K562 (cell line): ENCODE results near the gene CAMK1D. TPM values are rescaled to one million over a fixed set of nuclear protein-coding genes. Genes with fewer than 3 reads are reported as not detected.

ENCODE experiments used
- ATAC-seq: fragments of 200-7000 bp; cut with Tn5 transposase; 3 replicates; pipeline ENCODE4 v1.9.1; 2020; ENCODE audit warnings: moderate library complexity
- BruUV-seq: library from RNA; stranded (reverse); fragments of 400-500 nt; replicated peaks from 2 replicates; lab custom pipeline; 2021; lab: Mats Ljungman, UMichigan
- CTCF ChIA-PET: fragments of 300-600 bp; formaldehyde crosslinking; extraction: SDS; loops from one replicate; lab custom pipeline; 2021; ENCODE audit warnings: low intra/inter-chr PET ratio; lab: Yijun Ruan, JAX
- POLR2A ChIA-PET: fragments of 300-600, 350-650 bp; sonication (Branson Sonifier 250); formaldehyde crosslinking; extraction: SDS; loops from one replicate; lab custom pipeline; 2021; ENCODE audit warnings: antibody characterized with exemption, inconsistent platforms; lab: Yijun Ruan, JAX
- DNase-seq, 4 experiments: peaks; one replicate each; pipeline versions ENCODE4 v3.0.0 to v3.0.0-alpha.2; 2011 to 2018; ENCODE audit warnings: low spot score in 3 of 4, mixed read lengths in 3 of 4; ENCODE audit errors: extremely low read depth in 1 of 4
- FAIRE-seq: peaks from 2 replicates; lab custom pipeline; 2011; peaks lifted over from hg19 to GRCh38; lab: Jason Lieb, UNC
- H2AFZ ChIP-seq: 2 replicates; pipeline ENCODE4 v1.6.0; 2011; ENCODE audit warnings: low read depth, low read length, control low read depth, inconsistent platforms
- H3K27ac ChIP-seq: fragments of 200-600 bp; 3 replicates; pipeline ENCODE4 v1.8.0; 2011; ENCODE audit warnings: low read depth, mild to moderate bottlenecking, control low read depth, inconsistent platforms, low read length, moderate library complexity, mixed read lengths; ENCODE audit errors: extremely low read depth
- H3K27me3 ChIP-seq, 2 experiments: fragments of 300-600 bp in 1 of 2; 2 replicates in 1 of 2; 3 replicates in 1 of 2; pipeline versions ENCODE4 v1.6.0 to v1.8.0; 2011; ENCODE audit warnings: inconsistent platforms in 2 of 2, low read length in 2 of 2, mild to moderate bottlenecking in 1 of 2, mixed read lengths in 1 of 2, moderate library complexity in 1 of 2; ENCODE audit not compliant: control insufficient read depth in 2 of 2, insufficient read depth in 2 of 2
- H3K36me3 ChIP-seq: fragments of 300-600 bp; 3 replicates; pipeline ENCODE4 v1.8.0; 2011; ENCODE audit warnings: mild to moderate bottlenecking, low read length, inconsistent platforms; ENCODE audit not compliant: control insufficient read depth, insufficient read depth
- H3K4me1 ChIP-seq, 2 experiments: fragments of 200-600 bp in 1 of 2; replicated peaks in 1 of 2; 2 replicates in 1 of 2; 3 replicates in 1 of 2; pipeline versions ENCODE4 v1.5.1 to v1.8.0; 2011; ENCODE audit warnings: inconsistent platforms in 2 of 2, low read length in 2 of 2, mild to moderate bottlenecking in 1 of 2, mixed read lengths in 1 of 2, moderate library complexity in 1 of 2; ENCODE audit not compliant: control insufficient read depth in 2 of 2, insufficient read depth in 2 of 2
- H3K4me2 ChIP-seq: 2 replicates; pipeline ENCODE4 v1.6.1; 2011; ENCODE audit warnings: low read length, control low read depth, inconsistent platforms, mixed read lengths; ENCODE audit not compliant: insufficient read depth
- H3K4me3 ChIP-seq: fragments of 200-600 bp; sonication (generic), shearing (Covaris generic); 2 replicates; pipeline ENCODE4 v1.5.1; 2016; ENCODE audit warnings: control low read depth, inconsistent platforms
- H3K79me2 ChIP-seq: fragments of 200-600 bp; 3 replicates; pipeline ENCODE4 v1.8.0; 2011; ENCODE audit warnings: low read length, inconsistent platforms; ENCODE audit not compliant: control insufficient read depth, insufficient read depth
- H3K9ac ChIP-seq, 2 experiments: 2 replicates each; pipeline versions ENCODE4 v1.6.0 to v1.6.1; 2011; ENCODE audit warnings: low read depth in 2 of 2, low read length in 2 of 2, control low read depth in 1 of 2, inconsistent platforms in 1 of 2, mild to moderate bottlenecking in 1 of 2, mixed read lengths in 1 of 2; ENCODE audit not compliant: insufficient read depth in 1 of 2
- H3K9me1 ChIP-seq: one replicate; pipeline ENCODE4 v1.6.0; 2011; ENCODE audit warnings: inconsistent platforms, mild to moderate bottlenecking, low read length, moderate library complexity; ENCODE audit not compliant: control insufficient read depth, insufficient read depth
- H3K9me3 ChIP-seq: replicated peaks from 2 replicates; pipeline ENCODE4 v1.5.1; 2011; ENCODE audit warnings: low read depth, low read length, inconsistent platforms; ENCODE audit not compliant: control insufficient read depth, insufficient read depth
- H4K20me1 ChIP-seq: replicated peaks from 2 replicates; pipeline ENCODE4 v1.6.1; 2011; ENCODE audit warnings: low read length, inconsistent platforms, mixed read lengths; ENCODE audit not compliant: control insufficient read depth, insufficient read depth
- ADNP ChIP-seq: fragments of 200-800 bp; sonication (Bioruptor generic); IDR thresholded peaks from 2 replicates; pipeline ENCODE4 v1.6.1; 2016; ENCODE audit warnings: missing genetic modification characterization, missing compliant biosample characterization
- E2F5 ChIP-seq: sonication (generic); formaldehyde crosslinking; IDR thresholded peaks from 2 replicates; pipeline ENCODE4 v1.8.0; 2022; ENCODE audit warnings: mild to moderate bottlenecking, missing genetic modification reagents
- EHMT2 ChIP-seq: fragments of 450-650 bp; IDR thresholded peaks from 2 replicates; pipeline ENCODE4 v1.6.1; 2018; ENCODE audit warnings: antibody characterized with exemption
- ETV1 ChIP-seq: fragments of 450-650 bp; conservative IDR thresholded peaks from 2 replicates; pipeline ENCODE4 v1.6.1; 2016; ENCODE audit warnings: missing genetic modification characterization, control low read depth, low read depth, missing compliant biosample characterization
- FIP1L1 ChIP-seq: fragments of 200-400 bp; formaldehyde crosslinking; IDR thresholded peaks from 2 replicates; pipeline ENCODE4 v1.6.1; 2018; ENCODE audit warnings: mild to moderate bottlenecking, low read depth, low read length; ENCODE audit not compliant: poor library complexity, severe bottlenecking
- FOXM1 ChIP-seq, 2 experiments: fragments of 450-650 bp in 1 of 2; sonication (generic) in 1 of 2; formaldehyde crosslinking in 1 of 2; IDR thresholded peaks; 2 replicates each; pipeline versions ENCODE4 v1.6.1 to v1.9.0; 2017 to 2022; ENCODE audit warnings: low read depth in 2 of 2, mild to moderate bottlenecking in 2 of 2, missing genetic modification reagents in 1 of 2, moderate library complexity in 1 of 2
- NEUROD1 ChIP-seq: fragments of 150-350 bp; IDR thresholded peaks from 2 replicates; pipeline ENCODE4 v1.6.1; 2014; ENCODE audit warnings: borderline replicate concordance, low read length, low read depth; ENCODE audit not compliant: partially characterized antibody
- NRF1 ChIP-seq, 2 experiments: fragments of 450-650 bp; IDR thresholded peaks in 1 of 2; conservative IDR thresholded peaks in 1 of 2; 2 replicates each; pipeline ENCODE4 v1.6.1; 2014; ENCODE audit warnings: mild to moderate bottlenecking in 2 of 2
- PRMT5 ChIP-seq: sonication (generic); formaldehyde crosslinking; IDR thresholded peaks from 2 replicates; pipeline ENCODE4 v1.5.0; 2020; ENCODE audit warnings: missing genetic modification reagents
- THRAP3 ChIP-seq: fragments of 450-650 bp; IDR thresholded peaks from 2 replicates; pipeline ENCODE4 v1.6.1; 2016; ENCODE audit warnings: mild to moderate bottlenecking, inconsistent platforms, borderline replicate concordance
- ZBED1 ChIP-seq: IDR thresholded peaks from 2 replicates; pipeline ENCODE4 v1.6.1; 2014
- ZKSCAN1 ChIP-seq: fragments of 150-350 bp; IDR thresholded peaks from 2 replicates; pipeline ENCODE4 v1.6.1; 2016; ENCODE audit warnings: low read depth, low read length
- ZNF274 ChIP-seq: IDR thresholded peaks from 2 replicates; pipeline ENCODE4 v1.6.1; 2011; ENCODE audit warnings: low read depth, mild to moderate bottlenecking, low read length, moderate library complexity, borderline replicate concordance
- ZNF280A ChIP-seq: fragments of 450-650 bp; IDR thresholded peaks from 2 replicates; pipeline ENCODE4 v1.6.1; 2018; ENCODE audit warnings: mild to moderate bottlenecking, low read depth; ENCODE audit not compliant: partially characterized antibody
- ZNF395 ChIP-seq: fragments of 200-800 bp; sonication (Bioruptor generic); IDR thresholded peaks from 2 replicates; pipeline ENCODE4 v1.6.1; 2017; ENCODE audit warnings: missing genetic modification characterization, missing compliant biosample characterization
- WGBS: fragments of 100-300 bp; shearing (Covaris generic); methylation state at CpG from one replicate; pipeline ENCODE4 v1.1.6; 2016; ENCODE audit warnings: low coverage, mixed read lengths; ENCODE audit not compliant: insufficient coverage; ENCODE audit errors: missing lambda C conversion rate; 5-methylcytosine and 5-hydroxymethylcytosine counted together
- in situ Hi-C: fragments of 300-500 bp; cut with MboI; formaldehyde crosslinking; loops from 4 replicates; pipeline ENCODE4 v1.15.0; 2018; ENCODE audit warnings: inconsistent platforms, mixed read lengths
- intact Hi-C: fragments of 100-400 bp; cut with micrococcal nuclease; formaldehyde crosslinking; loops from 2 replicates; pipeline ENCODE4 v1.14.2; 2022
- polyA plus RNA-seq, 8 experiments: library from polyadenylated mRNA; depleted of rRNA in 4 of 8; stranded (reverse) in 5 of 8; unstranded in 3 of 8; fragments of >200 nt; fragmentation: Nextera tagmentation in 2 of 8; fragmentation: Illumina TruSeq in 1 of 8; extraction: Ambion mirVana in 2 of 8; extraction: Trizol in 1 of 8; gene quantifications; 2 replicates each; pipeline versions ENCODE4 v1.2.1 to v1.2.3, GENCODE V29; 2011 to 2014; ENCODE audit warnings: inconsistent platforms in 1 of 8, missing spikeins in 1 of 8
- total RNA-seq, 7 experiments: library from RNA; depleted of rRNA in 6 of 7; stranded (reverse); fragments of >200 nt in 6 of 7; fragmentation: Illumina TruSeq in 2 of 7; extraction: Trizol in 2 of 7; gene quantifications; 2 replicates each; pipeline versions ENCODE4 v1.2.1 to v1.2.3, GENCODE V29; 2011 to 2021; ENCODE audit warnings: low replicate concordance in 1 of 7

Gene CAMK1D
- total and polyA plus RNA-seq, 9 of the 15 experiments (the other 6 are each of a cell fraction or from before 2014, with no cell fraction given) = 0.12 to 0.24 (median 0.20) TPM; not detected in 5

GRCh38 chr10:12829831-12830390 lies 480.6 kb downstream of the CAMK1D start:
- Histone ChIP-seq H3K9ac (no peak overlapping the region), H3K9me1 (no peaks in the 10 kb centered on the region), H3K79me2 (no peaks in the 10 kb centered on the region), H4K20me1 (no peaks in the 10 kb centered on the region; the same call in 1 of the 2 replicates), H3K27ac (no peak overlapping the region), H3K4me1 (peaks cover 0 to 3% of the 10 kb centered on the region in 2 experiments; a peak in 2 of 5 replicates), H3K4me2 (no peak overlapping the region), H2AFZ (no peak overlapping the region), H3K9me3 (no peaks in the 10 kb centered on the region), H3K4me3 (no peak overlapping the region), H3K27me3 (peaks cover 10 to 59% of the 10 kb centered on the region in 2 experiments; a peak in 3 of 5 replicates), H3K36me3 (no peaks in the 10 kb centered on the region)
- intact Hi-C loops = no loop called here
- TF ChIP-seq FIP1L1 = no peak
- no peak for TF ChIP-seq THRAP3
- TF ChIP-seq ETV1 (tag) = no peak
- TF ChIP-seq NRF1 (conservative IDR thresholded peaks at IDR 0.05 in 1 of 2, IDR thresholded peaks at IDR 0.05 in 1 of 2) = no peak
- no peak for TF ChIP-seq ZBED1
- no peak for TF ChIP-seq FOXM1 (IDR thresholded peaks at IDR 0.05; ENCODE audit: low read depth)
- no peak for TF ChIP-seq FOXM1 (CRISPR knock-in tag; IDR thresholded peaks at IDR 0.05; ENCODE audit: low read depth)
- TF ChIP-seq EHMT2 = no peak
- no peak for TF ChIP-seq ADNP (tag)
- no peak for TF ChIP-seq PRMT5 (CRISPR knock-in tag)
- TF ChIP-seq ZNF274 = no peak
- no peak for TF ChIP-seq E2F5 (CRISPR knock-in tag)
- no peak for TF ChIP-seq ZKSCAN1
- no peak for TF ChIP-seq NEUROD1
- no peak for TF ChIP-seq ZNF280A
- TF ChIP-seq ZNF395 = no peak
- DNase-seq = no peak
- no peak for FAIRE-seq
- WGBS = 3% methylated on average over 4 of the region's 6 CpGs
- CTCF ChIA-PET = no interaction called here
- POLR2A ChIA-PET = no interaction called here
- BruUV-seq = no TSS peak
- in situ Hi-C loops = no loop called here
- ATAC-seq = no peak
